GM12874 (cell line): Measurements from ENCODE around the gene GFM1.

ENCODE experiments used
- CTCF ChIP-seq: IDR thresholded peaks from 2 replicates; pipeline ENCODE4 v1.5.1; 2011; ENCODE audit warnings: low read depth, mild to moderate bottlenecking, control low read depth, low read length, moderate library complexity; ENCODE audit not compliant: insufficient read depth

Gene GFM1

GRCh38 chr3:158678687-158679086 is 34.4 kb downstream of the GFM1 start:
- TF ChIP-seq CTCF, result no peak

GRCh38 chr3:158679547-158680000 is 35.2 kb downstream of the GFM1 start:
- no peak for TF ChIP-seq CTCF

- TF ChIP-seq CTCF, result no peak
Measured at GRCh38 chr3:158680861-158681260, 36.5 kb downstream of the GFM1 start.

GRCh38 chr3:158683230-158683962 is 39.1 kb downstream of the GFM1 start:
- TF ChIP-seq CTCF, result no peak

- no peak for TF ChIP-seq CTCF
Measured at GRCh38 chr3:158685159-158685558, 40.8 kb downstream of the GFM1 start.

GRCh38 chr3:158696618-158697017 is 52.3 kb downstream of the GFM1 start:
- TF ChIP-seq CTCF, result no peak

- TF ChIP-seq CTCF, result no peak
Measured at GRCh38 chr3:158700559-158700958, 56.2 kb downstream of the GFM1 start.
